VCaP (cell line): ENCODE results near the gene BMAL1.
A peak's percentile ranks its signal among the peaks of the same experiment; 100 is the strongest.

Experiments used
- H3K27ac ChIP-seq: fragments of 450-650 bp; 2 replicates; pipeline ENCODE4 v1.5.1; 2017
- TF ChIP-seq, protein P1 (sequence below): fragments of 450-650 bp; conservative IDR thresholded peaks from 2 replicates; pipeline ENCODE4 v1.5.1; 2017; ENCODE audit warnings: mild to moderate bottlenecking, moderate library complexity

The BMAL1 gene

DNA sequence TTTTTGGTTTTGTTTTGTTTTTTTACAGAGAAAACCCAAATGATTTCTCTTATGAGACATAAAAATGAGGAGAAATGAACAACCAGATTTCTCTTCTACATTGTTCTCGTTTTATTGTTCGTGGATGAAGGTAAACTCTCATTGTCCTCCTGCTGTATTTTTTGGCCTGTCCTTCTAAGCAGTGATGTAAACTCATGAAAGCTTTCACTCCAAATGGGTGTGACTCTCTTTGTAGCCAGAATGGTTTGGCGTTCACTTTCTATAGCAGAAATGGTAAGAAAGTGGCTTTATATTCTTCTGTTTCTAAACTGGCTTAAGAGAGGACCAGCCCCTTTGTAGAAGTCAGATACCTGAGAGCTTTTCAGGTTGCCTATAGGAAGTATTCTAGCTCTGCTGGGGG lies 15.5 kb upstream of the BMAL1 start:
- TF ChIP-seq, protein P1, sequence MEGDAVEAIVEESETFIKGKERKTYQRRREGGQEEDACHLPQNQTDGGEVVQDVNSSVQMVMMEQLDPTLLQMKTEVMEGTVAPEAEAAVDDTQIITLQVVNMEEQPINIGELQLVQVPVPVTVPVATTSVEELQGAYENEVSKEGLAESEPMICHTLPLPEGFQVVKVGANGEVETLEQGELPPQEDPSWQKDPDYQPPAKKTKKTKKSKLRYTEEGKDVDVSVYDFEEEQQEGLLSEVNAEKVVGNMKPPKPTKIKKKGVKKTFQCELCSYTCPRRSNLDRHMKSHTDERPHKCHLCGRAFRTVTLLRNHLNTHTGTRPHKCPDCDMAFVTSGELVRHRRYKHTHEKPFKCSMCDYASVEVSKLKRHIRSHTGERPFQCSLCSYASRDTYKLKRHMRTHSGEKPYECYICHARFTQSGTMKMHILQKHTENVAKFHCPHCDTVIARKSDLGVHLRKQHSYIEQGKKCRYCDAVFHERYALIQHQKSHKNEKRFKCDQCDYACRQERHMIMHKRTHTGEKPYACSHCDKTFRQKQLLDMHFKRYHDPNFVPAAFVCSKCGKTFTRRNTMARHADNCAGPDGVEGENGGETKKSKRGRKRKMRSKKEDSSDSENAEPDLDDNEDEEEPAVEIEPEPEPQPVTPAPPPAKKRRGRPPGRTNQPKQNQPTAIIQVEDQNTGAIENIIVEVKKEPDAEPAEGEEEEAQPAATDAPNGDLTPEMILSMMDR: no peak
- no peak overlapping the region for H3K27ac ChIP-seq

DNA sequence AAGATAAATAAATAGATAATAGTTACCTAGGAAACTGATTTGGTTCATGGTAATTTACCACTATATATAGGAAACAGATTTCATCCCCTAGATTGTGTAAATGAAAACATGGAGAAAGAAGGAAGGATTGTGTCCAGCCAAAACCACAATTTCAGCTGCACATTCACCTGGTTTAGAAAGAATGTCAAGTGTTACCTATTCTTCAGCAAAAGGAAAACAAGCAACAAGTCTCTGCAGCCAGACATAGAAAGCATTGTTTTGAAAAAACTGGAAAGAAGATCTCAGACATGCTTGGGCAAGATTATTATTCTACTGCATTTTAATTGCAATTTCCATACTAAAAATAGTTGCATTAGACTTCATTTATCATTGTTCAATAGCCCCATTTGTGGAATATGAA lies 8.8 kb upstream of the BMAL1 start:
- TF ChIP-seq, protein P1: no peak

GRCh38 chr11:13269775-13270174 lies 7.8 kb upstream of the BMAL1 start:
- TF ChIP-seq, protein P1: no peak
- H3K27ac ChIP-seq: no peak overlapping the region

More for the DNA sequence above, 8.8 kb upstream of the BMAL1 start:
- H3K27ac ChIP-seq: no peak overlapping the region

DNA sequence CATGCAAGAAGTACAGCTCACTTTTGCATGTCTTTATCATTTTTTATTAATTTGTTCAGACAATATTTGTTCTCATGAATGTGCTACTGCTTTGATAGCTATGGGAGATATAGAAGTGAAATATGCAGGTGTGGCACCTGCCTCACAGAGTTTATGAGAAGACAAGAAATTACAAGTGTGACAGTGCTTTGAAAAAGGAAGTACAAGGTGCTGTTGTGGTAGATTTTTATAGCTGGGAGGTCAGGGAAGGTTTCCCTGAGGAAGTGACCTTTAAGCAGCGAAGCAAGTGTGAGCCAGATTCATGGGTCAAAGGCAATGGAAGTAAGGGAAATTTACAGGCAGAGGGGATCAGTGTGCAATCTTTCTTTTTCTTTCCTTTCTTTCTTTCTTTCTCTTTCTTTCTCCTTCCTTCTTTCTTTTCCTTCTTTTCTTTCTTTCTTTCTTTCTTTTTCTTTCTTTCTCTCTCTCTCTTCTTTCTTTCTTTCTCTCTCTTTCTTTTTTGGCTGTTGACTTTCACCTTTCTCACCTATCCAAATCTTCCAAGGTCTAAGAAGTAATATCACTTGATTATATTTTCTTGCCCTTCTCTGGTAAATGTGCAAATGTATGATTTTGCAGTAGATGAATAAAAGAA lies 6.4 kb upstream of the BMAL1 start:
- TF ChIP-seq, protein P1: no peak
- no peak overlapping the region for H3K27ac ChIP-seq

- TF ChIP-seq, protein P1: no peak
- no peak overlapping the region; the same call in 1 of the 2 replicates for H3K27ac ChIP-seq
These were observed 1.1 kb upstream of the BMAL1 start for GRCh38 chr11:13276454-13276831.

GRCh38 chr11:13276832-13277767 lies 490 bp upstream of the BMAL1 start:
- TF ChIP-seq, protein P1: no peak
- peak overlapping the region; percentile 56 for H3K27ac ChIP-seq
